Fibroblast of lung (primary cell): ENCODE measurements around the gene ING5. TPM values are rescaled to one million over a fixed set of nuclear protein-coding genes. Genes with fewer than 3 reads are reported as not detected.

ENCODE experiments used
- DNase-seq, 2 donors: peaks; one replicate each; pipeline versions ENCODE4 v3.0.0 to v3.0.0-alpha.2; 2010; ENCODE audit warnings: low read depth in 2 of 2
- H2AFZ ChIP-seq: 2 replicates; pipeline ENCODE4 v1.5.1; 2012; ENCODE audit warnings: low read length, control low read depth, inconsistent platforms
- H3K27ac ChIP-seq: 2 replicates; pipeline ENCODE4 v1.5.1; 2011; ENCODE audit warnings: low read length, control low read depth; ENCODE audit not compliant: insufficient read depth
- H3K27me3 ChIP-seq: 2 replicates; pipeline ENCODE4 v1.5.1; 2011; ENCODE audit warnings: mild to moderate bottlenecking, low read length; ENCODE audit not compliant: control insufficient read depth, insufficient read depth
- H3K36me3 ChIP-seq: 2 replicates; pipeline ENCODE4 v1.5.1; 2011; ENCODE audit warnings: low read length; ENCODE audit not compliant: control insufficient read depth, insufficient read depth
- H3K4me1 ChIP-seq: 2 replicates; pipeline ENCODE4 v1.5.1; 2011; ENCODE audit warnings: low read length; ENCODE audit not compliant: control insufficient read depth, insufficient read depth; ENCODE audit errors: extremely low read depth
- H3K4me2 ChIP-seq: 2 replicates; pipeline ENCODE4 v1.5.1; 2011; ENCODE audit warnings: low read length, control low read depth; ENCODE audit not compliant: insufficient read depth; ENCODE audit errors: extremely low read depth
- H3K4me3 ChIP-seq, 4 experiments: fragments of 200-600 bp in 1 of 4; sonication (generic) in 1 of 4; replicated peaks in 1 of 4; 2 replicates each; pipeline ENCODE4 v1.5.1; 2011 to 2016; ENCODE audit warnings: low read length in 4 of 4, low read depth in 3 of 4, mild to moderate bottlenecking in 3 of 4, control low read depth in 2 of 4, inconsistent platforms in 1 of 4, mixed read lengths in 1 of 4; ENCODE audit not compliant: insufficient read depth in 1 of 4; ENCODE audit errors: control extremely low read depth in 1 of 4
- H3K79me2 ChIP-seq: 2 replicates; pipeline ENCODE4 v1.5.1; 2012; ENCODE audit warnings: mild to moderate bottlenecking, low read length, inconsistent platforms; ENCODE audit not compliant: control insufficient read depth, insufficient read depth
- H3K9ac ChIP-seq: 2 replicates; pipeline ENCODE4 v1.5.1; 2011; ENCODE audit warnings: mild to moderate bottlenecking, low read length, control low read depth; ENCODE audit not compliant: insufficient read depth
- H3K9me3 ChIP-seq: 2 replicates; pipeline ENCODE4 v1.5.1; 2012; ENCODE audit warnings: low read depth, low read length; ENCODE audit not compliant: control insufficient read depth, insufficient read depth
- H4K20me1 ChIP-seq: 2 replicates; pipeline ENCODE4 v1.5.1; 2011; ENCODE audit warnings: low read length; ENCODE audit not compliant: control insufficient read depth, insufficient read depth; ENCODE audit errors: extremely low read depth
- EZH2 ChIP-seq: IDR thresholded peaks from 2 replicates; pipeline ENCODE4 v1.5.1; 2012; ENCODE audit warnings: low read length, control low read depth, mild to moderate bottlenecking; ENCODE audit errors: missing control alignments
- polyA plus RNA-seq, 2 donors: library from polyadenylated mRNA; depleted of rRNA in 1 of 2; stranded (reverse) in 1 of 2; unstranded in 1 of 2; fragments of >200 nt; gene quantifications; 2 replicates each; pipeline ENCODE4 v1.2.1, GENCODE V29; 2011 to 2012; ENCODE audit warnings: missing spikeins in 1 of 2
- total RNA-seq: library from RNA; depleted of rRNA; stranded (reverse); fragments of >200 nt; gene quantifications from 2 replicates; pipeline ENCODE4 v1.2.1, GENCODE V29; 2014
- TF ChIP-seq, protein P1 (sequence below), 2 donors: IDR thresholded peaks in 1 of 2; conservative IDR thresholded peaks in 1 of 2; 1 replicate in 1 of 2; 2 replicates in 1 of 2; pipeline ENCODE4 v1.5.1; 2011 to 2012; ENCODE audit warnings: low read length in 2 of 2, control low read depth in 1 of 2, inconsistent platforms in 1 of 2, low read depth in 1 of 2, mild to moderate bottlenecking in 1 of 2

The ING5 gene
- total and polyA plus RNA-seq, 2 donors (not counting 1 experiment from before 2014, with no cell fraction given), result 17.4 to 27.4 TPM

DNA sequence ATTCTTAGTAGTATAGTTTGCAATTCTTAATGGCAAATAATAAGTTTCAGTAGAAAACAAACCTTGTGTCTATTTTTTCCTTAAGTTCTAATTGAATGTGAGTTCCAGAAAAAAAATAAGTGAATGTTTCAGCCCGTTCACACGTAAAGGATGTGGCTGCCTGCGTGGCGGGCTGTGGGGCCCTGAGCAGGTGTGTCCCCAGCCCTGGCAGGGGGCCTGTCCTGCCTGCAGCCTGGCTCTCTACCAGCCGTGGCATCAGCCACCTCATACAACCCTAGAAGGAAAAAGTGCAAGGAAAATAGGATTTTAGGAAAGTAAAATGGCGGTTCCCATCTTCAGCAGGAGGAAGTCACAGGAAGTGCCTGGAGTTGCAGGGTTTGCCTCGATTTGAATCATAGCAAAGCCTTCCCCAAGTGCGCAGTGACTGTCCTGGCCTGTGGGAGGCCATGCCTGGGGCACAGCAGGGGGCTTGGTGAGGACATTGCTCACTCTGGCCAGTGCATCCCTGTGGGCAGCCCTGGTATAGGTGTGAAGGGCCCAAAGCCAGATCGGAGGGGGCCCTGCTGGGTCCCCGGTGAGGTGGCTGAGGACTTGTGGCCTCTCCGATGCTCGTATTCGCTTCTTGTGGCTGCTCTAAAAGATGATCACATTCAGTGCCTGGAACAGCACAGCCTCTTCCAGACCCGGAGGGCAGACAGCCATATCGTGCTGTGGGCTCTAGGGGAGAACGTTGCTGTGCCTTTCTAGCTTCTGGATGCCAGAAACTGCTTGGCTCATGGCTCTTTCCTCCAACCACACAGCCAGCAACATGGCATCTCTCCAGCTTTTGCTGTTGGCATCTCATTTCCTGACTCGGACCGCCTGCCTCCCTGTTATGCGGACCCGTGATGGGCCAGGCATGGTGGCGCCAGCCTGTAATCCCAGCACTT is 27.8 kb upstream of the ING5 start:
- TF ChIP-seq, protein P1, sequence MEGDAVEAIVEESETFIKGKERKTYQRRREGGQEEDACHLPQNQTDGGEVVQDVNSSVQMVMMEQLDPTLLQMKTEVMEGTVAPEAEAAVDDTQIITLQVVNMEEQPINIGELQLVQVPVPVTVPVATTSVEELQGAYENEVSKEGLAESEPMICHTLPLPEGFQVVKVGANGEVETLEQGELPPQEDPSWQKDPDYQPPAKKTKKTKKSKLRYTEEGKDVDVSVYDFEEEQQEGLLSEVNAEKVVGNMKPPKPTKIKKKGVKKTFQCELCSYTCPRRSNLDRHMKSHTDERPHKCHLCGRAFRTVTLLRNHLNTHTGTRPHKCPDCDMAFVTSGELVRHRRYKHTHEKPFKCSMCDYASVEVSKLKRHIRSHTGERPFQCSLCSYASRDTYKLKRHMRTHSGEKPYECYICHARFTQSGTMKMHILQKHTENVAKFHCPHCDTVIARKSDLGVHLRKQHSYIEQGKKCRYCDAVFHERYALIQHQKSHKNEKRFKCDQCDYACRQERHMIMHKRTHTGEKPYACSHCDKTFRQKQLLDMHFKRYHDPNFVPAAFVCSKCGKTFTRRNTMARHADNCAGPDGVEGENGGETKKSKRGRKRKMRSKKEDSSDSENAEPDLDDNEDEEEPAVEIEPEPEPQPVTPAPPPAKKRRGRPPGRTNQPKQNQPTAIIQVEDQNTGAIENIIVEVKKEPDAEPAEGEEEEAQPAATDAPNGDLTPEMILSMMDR (conservative IDR thresholded peaks at IDR 0.05 in 1 of 2, IDR thresholded peaks at IDR 0.05 in 1 of 2; ENCODE audit: low read depth in 1 of 2, low read length in 2 of 2), result no peak
- TF ChIP-seq EZH2, result no peak

DNA sequence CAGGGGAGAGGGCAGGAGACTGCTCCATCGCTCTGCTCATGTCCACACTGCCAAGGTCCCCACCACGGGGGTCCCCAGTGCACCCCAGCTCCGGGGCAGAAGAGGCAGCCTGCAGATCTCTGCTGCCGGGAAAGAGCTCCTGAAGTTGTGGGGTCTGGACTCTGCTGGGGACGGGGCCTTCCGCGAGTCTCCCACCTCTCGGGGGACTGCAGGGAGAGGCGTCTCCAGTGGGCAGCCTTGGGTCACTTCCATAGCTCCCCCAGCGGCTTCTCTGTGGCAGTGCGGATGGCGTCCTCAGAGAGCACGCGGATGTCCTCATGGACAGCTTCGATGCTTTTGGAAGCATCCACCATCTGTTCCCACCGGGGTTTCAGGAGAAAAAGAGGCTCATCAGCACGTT is 26.0 kb upstream of the ING5 start:
- Histone ChIP-seq H3K4me2 (no peak overlapping the region), H2AFZ (no peak overlapping the region), H3K9me3 (no peaks in the 10 kb centered on the region), H3K36me3 (peaks cover 30% of the 10 kb centered on the region), H3K27ac (no peak overlapping the region), H3K9ac (no peak overlapping the region), H3K27me3 (no peaks in the 10 kb centered on the region), H3K79me2 (peaks cover 7% of the 10 kb centered on the region), H4K20me1 (no peaks in the 10 kb centered on the region), H3K4me3 (no peak overlapping the region), H3K4me1 (peaks cover 2% of the 10 kb centered on the region)
- TF ChIP-seq EZH2, result no peak
- TF ChIP-seq, protein P1 (conservative IDR thresholded peaks at IDR 0.05 in 1 of 2, IDR thresholded peaks at IDR 0.05 in 1 of 2; ENCODE audit: low read depth in 1 of 2, low read length in 2 of 2), result peak in 1 of 2 donors; percentile 4
- DNase-seq, result no peak

More for the DNA sequence above, 27.8 kb upstream of the ING5 start:
- no peaks in the 10 kb centered on the region for H3K27me3 ChIP-seq
- H3K79me2 ChIP-seq, result peaks cover 2% of the 10 kb centered on the region
- no peak overlapping the region for H3K4me3 ChIP-seq
- H2AFZ ChIP-seq, result no peak overlapping the region
- H3K27ac ChIP-seq, result no peak overlapping the region
- no peaks in the 10 kb centered on the region for H3K9me3 ChIP-seq
- H4K20me1 ChIP-seq, result no peaks in the 10 kb centered on the region
- H3K9ac ChIP-seq, result no peak overlapping the region
- no peak overlapping the region for H3K4me2 ChIP-seq
- H3K4me1 ChIP-seq, result no peaks in the 10 kb centered on the region
- H3K36me3 ChIP-seq, result peaks cover 32% of the 10 kb centered on the region
- DNase-seq, result peak in 1 of 2 donors; percentile 33

DNA sequence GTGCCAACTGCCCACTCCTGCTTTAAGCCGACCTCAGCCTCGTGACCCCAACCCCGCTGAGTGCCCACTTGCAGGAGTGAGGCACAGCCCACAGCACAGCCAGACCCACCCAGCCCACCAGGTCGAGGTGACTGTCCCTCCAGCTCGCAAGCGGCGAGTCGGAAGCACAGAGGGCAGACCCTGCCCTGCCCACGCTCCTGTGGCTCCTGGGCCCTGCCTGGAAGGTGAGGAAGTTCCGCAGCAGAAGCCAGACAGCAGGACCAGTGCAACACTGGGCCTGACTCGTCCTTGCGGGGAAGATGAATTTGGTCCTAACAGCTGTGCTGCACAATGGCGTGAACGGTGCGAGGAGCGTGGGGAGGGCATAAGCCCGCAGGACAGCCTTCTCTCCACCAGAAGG is 25.2 kb upstream of the ING5 start:
- no peak for DNase-seq

More for the DNA sequence above, 25.2 kb upstream of the ING5 start:
- H3K9ac ChIP-seq, result no peak overlapping the region
- H3K27ac ChIP-seq, result no peak overlapping the region
- H3K9me3 ChIP-seq, result no peaks in the 10 kb centered on the region
- H4K20me1 ChIP-seq, result no peaks in the 10 kb centered on the region
- H3K4me1 ChIP-seq, result peaks cover 7% of the 10 kb centered on the region
- H3K4me2 ChIP-seq, result no peak overlapping the region
- TF ChIP-seq, protein P1 (conservative IDR thresholded peaks at IDR 0.05 in 1 of 2, IDR thresholded peaks at IDR 0.05 in 1 of 2; ENCODE audit: low read depth in 1 of 2, low read length in 2 of 2), result no peak
- TF ChIP-seq EZH2, result no peak
- H3K27me3 ChIP-seq, result no peaks in the 10 kb centered on the region
- no peak overlapping the region for H3K4me3 ChIP-seq
- peaks cover 25% of the 10 kb centered on the region for H3K36me3 ChIP-seq
- H2AFZ ChIP-seq, result no peak overlapping the region
- peaks cover 7% of the 10 kb centered on the region for H3K79me2 ChIP-seq
